ENCODE results near the gene RAB35. TPM values are rescaled to one million over a fixed set of nuclear protein-coding genes. Genes with fewer than 3 reads are reported as not detected.

Gene RAB35
- total RNA-seq, 1 donor from 2014 or later, result 32.8 TPM

GRCh38 chr12:120060196-120060595 lies 56.4 kb downstream of the RAB35 start:
- Histone ChIP-seq H3K36me3 (ENCODE audit: control insufficient read depth, insufficient read depth, low read length) (no peaks in the 10 kb centered on the region), H3K4me3 (ENCODE audit: low read depth, low read length) (no peak overlapping the region), H3K27me3 (ENCODE audit: control insufficient read depth, insufficient read depth, low read length) (no peaks in the 10 kb centered on the region)
- no peak for DNase-seq (ENCODE audit: low read depth)
- TF ChIP-seq, protein P1, sequence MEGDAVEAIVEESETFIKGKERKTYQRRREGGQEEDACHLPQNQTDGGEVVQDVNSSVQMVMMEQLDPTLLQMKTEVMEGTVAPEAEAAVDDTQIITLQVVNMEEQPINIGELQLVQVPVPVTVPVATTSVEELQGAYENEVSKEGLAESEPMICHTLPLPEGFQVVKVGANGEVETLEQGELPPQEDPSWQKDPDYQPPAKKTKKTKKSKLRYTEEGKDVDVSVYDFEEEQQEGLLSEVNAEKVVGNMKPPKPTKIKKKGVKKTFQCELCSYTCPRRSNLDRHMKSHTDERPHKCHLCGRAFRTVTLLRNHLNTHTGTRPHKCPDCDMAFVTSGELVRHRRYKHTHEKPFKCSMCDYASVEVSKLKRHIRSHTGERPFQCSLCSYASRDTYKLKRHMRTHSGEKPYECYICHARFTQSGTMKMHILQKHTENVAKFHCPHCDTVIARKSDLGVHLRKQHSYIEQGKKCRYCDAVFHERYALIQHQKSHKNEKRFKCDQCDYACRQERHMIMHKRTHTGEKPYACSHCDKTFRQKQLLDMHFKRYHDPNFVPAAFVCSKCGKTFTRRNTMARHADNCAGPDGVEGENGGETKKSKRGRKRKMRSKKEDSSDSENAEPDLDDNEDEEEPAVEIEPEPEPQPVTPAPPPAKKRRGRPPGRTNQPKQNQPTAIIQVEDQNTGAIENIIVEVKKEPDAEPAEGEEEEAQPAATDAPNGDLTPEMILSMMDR (IDR thresholded peaks at IDR 0.05; ENCODE audit: insufficient read depth, low read length, poor library complexity, severe bottlenecking), result no peak

DNA sequence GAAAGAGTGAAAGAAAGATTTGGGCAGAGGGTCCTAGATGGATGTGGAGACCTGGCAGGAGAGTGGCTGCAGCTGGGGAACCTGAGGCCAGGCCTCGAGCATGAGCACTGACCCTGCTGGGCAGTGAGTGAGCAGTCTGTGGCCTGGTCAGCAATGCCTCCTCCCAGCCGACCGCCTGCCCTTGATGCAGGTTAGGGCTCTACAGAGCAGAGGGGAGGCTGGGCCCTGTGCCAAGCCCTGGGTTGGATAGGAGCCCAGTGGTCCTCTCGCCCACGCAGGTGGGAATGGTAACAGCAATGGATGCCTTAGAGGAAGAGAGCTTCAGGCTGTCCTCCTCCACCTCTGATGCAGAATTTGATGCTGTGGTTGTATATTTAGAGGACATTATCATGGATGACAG lies 59.8 kb downstream of the RAB35 start:
- TF ChIP-seq, protein P1 (IDR thresholded peaks at IDR 0.05; ENCODE audit: insufficient read depth, low read length, poor library complexity, severe bottlenecking), result no peak
- DNase-seq (ENCODE audit: low read depth), result no peak
- H3K4me3 ChIP-seq (ENCODE audit: low read depth, low read length), result no peak overlapping the region
- H3K36me3 ChIP-seq (ENCODE audit: control insufficient read depth, insufficient read depth, low read length), result no peaks in the 10 kb centered on the region
- no peaks in the 10 kb centered on the region for H3K27me3 ChIP-seq (ENCODE audit: control insufficient read depth, insufficient read depth, low read length)

- H3K27me3 ChIP-seq (ENCODE audit: control insufficient read depth, insufficient read depth, low read length), result no peaks in the 10 kb centered on the region
- no peaks in the 10 kb centered on the region for H3K36me3 ChIP-seq (ENCODE audit: control insufficient read depth, insufficient read depth, low read length)
- no peak for DNase-seq (ENCODE audit: low read depth)
- no peak overlapping the region for H3K4me3 ChIP-seq (ENCODE audit: low read depth, low read length)
- TF ChIP-seq, protein P1 (IDR thresholded peaks at IDR 0.05; ENCODE audit: insufficient read depth, low read length, poor library complexity, severe bottlenecking), result no peak
Measured at GRCh38 chr12:120055231-120056000, 61.1 kb downstream of the RAB35 start.

GRCh38 chr12:120054293-120054692 lies 62.3 kb downstream of the RAB35 start:
- no peak for DNase-seq (ENCODE audit: low read depth)
- TF ChIP-seq, protein P1 (IDR thresholded peaks at IDR 0.05; ENCODE audit: insufficient read depth, low read length, poor library complexity, severe bottlenecking), result no peak
- no peak overlapping the region for H3K4me3 ChIP-seq (ENCODE audit: low read depth, low read length)
- no peaks in the 10 kb centered on the region for H3K36me3 ChIP-seq (ENCODE audit: control insufficient read depth, insufficient read depth, low read length)
- no peaks in the 10 kb centered on the region for H3K27me3 ChIP-seq (ENCODE audit: control insufficient read depth, insufficient read depth, low read length)

GRCh38 chr12:120051535-120051934 lies 65.0 kb downstream of the RAB35 start:
- TF ChIP-seq, protein P1 (IDR thresholded peaks at IDR 0.05; ENCODE audit: insufficient read depth, low read length, poor library complexity, severe bottlenecking), result no peak
- Histone ChIP-seq H3K4me3 (ENCODE audit: low read depth, low read length) (no peak overlapping the region), H3K27me3 (ENCODE audit: control insufficient read depth, insufficient read depth, low read length) (no peaks in the 10 kb centered on the region), H3K36me3 (ENCODE audit: control insufficient read depth, insufficient read depth, low read length) (no peaks in the 10 kb centered on the region)
- DNase-seq (ENCODE audit: low read depth), result no peak

DNA sequence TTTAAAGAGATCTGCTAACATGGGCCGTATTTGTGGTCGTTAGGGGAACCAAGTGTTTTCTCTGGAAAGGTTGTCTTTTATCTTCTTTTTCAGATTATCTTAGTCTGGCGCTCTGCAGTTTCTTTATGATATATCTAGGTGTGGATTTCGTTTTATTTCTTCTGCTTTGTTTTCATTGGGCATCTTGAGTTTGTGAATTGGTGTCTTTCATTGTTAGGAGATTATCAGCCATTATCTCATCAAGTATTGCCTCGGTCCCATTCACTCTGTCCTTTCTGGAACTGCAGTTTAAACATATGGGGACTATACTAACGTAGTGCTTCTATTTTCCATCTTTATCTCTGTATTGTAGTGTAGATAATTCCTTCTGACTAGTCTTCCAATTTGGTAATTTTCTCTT lies 67.1 kb downstream of the RAB35 start:
- no peaks in the 10 kb centered on the region for H3K27me3 ChIP-seq (ENCODE audit: control insufficient read depth, insufficient read depth, low read length)
- H3K4me3 ChIP-seq (ENCODE audit: low read depth, low read length), result no peak overlapping the region
- no peak for DNase-seq (ENCODE audit: low read depth)
- TF ChIP-seq, protein P1 (IDR thresholded peaks at IDR 0.05; ENCODE audit: insufficient read depth, low read length, poor library complexity, severe bottlenecking), result no peak
- H3K36me3 ChIP-seq (ENCODE audit: control insufficient read depth, insufficient read depth, low read length), result no peaks in the 10 kb centered on the region
